ENCODE measurements around the gene TFRC.
"Not testable (repeated sequence)": the region's sequence is repeated elsewhere in the genome, so short reads cannot be mapped to it uniquely, and the experiment has no call there.

TFRC gene

GRCh38 chr3:196081002-196081833, 672 bp downstream of the TFRC start:
- DNase-seq = no peak

- not testable (repeated sequence) for DNase-seq
Observed at GRCh38 chr3:196080101-196080846, 1.6 kb downstream of the TFRC start.

GRCh38 chr3:196079682-196080081, 2.2 kb downstream of the TFRC start:
- DNase-seq = no peak

GRCh38 chr3:196075013-196075412, 6.9 kb downstream of the TFRC start:
- no peak for DNase-seq

GRCh38 chr3:196073255-196073753, 8.6 kb downstream of the TFRC start:
- DNase-seq = no peak

GRCh38 chr3:196072313-196072712, 9.6 kb downstream of the TFRC start:
- no peak for DNase-seq

GRCh38 chr3:196068812-196069211, 13.1 kb downstream of the TFRC start:
- DNase-seq = not testable (repeated sequence)

GRCh38 chr3:196067439-196067838, 14.5 kb downstream of the TFRC start:
- no peak for DNase-seq

GRCh38 chr3:196063971-196064370, 17.9 kb downstream of the TFRC start:
- DNase-seq = no peak

GRCh38 chr3:196063456-196063855, 18.4 kb downstream of the TFRC start:
- no peak for DNase-seq

- no peak for DNase-seq
Observed at GRCh38 chr3:196063049-196063448, 18.8 kb downstream of the TFRC start.

- no peak for DNase-seq
Observed at GRCh38 chr3:196060834-196061233, 21.1 kb downstream of the TFRC start.

GRCh38 chr3:196057760-196058331, 24.0 kb downstream of the TFRC start:
- DNase-seq = no peak

- DNase-seq = not testable (repeated sequence)
Observed at GRCh38 chr3:196056371-196056770, 25.5 kb downstream of the TFRC start.

GRCh38 chr3:196055683-196056270, 26.1 kb downstream of the TFRC start:
- DNase-seq = peak; percentile 35

GRCh38 chr3:196055240-196055639, 26.6 kb downstream of the TFRC start:
- no peak for DNase-seq

GRCh38 chr3:196054661-196055060, 27.2 kb downstream of the TFRC start:
- DNase-seq = no peak

- DNase-seq = no peak
Observed at GRCh38 chr3:196053487-196053886, 28.4 kb downstream of the TFRC start.

- DNase-seq = no peak
Observed at GRCh38 chr3:196051282-196052076, 30.4 kb downstream of the TFRC start.

GRCh38 chr3:196050597-196050996, 31.3 kb downstream of the TFRC start:
- no peak for DNase-seq

GRCh38 chr3:196049653-196050052, 32.2 kb downstream of the TFRC start:
- DNase-seq = no peak

- DNase-seq = no peak
Observed at GRCh38 chr3:196048922-196049598, 32.8 kb downstream of the TFRC start.
